Motor neuron (in vitro differentiated cells): ENCODE measurements around the gene DLX3. TPM values are rescaled to one million over a fixed set of nuclear protein-coding genes. Genes with fewer than 3 reads are reported as not detected.

Experiments used
- ATAC-seq, 8 experiments: fragments of 200-7000 bp; cut with Tn5 transposase; replicated peaks in 6 of 8; 2 replicates each; pipeline ENCODE4 v1.8.0; 2021; ENCODE audit warnings: mild to moderate bottlenecking in 8 of 8, moderate library complexity in 8 of 8
- H3K27ac ChIP-seq, 2 donors: fragments of 250-450 bp; sonication (Bioruptor Pico); 2 replicates each; pipeline ENCODE4 v1.9.0; 2021; ENCODE audit warnings: antibody characterized with exemption in 2 of 2, mild to moderate bottlenecking in 2 of 2, moderate library complexity in 1 of 2
- H3K4me1 ChIP-seq, 2 donors: fragments of 250-450 bp; sonication (Bioruptor Pico); replicated peaks in 1 of 2; 2 replicates each; pipeline ENCODE4 v1.6.1; 2021; ENCODE audit warnings: antibody characterized with exemption in 2 of 2, mild to moderate bottlenecking in 2 of 2, moderate library complexity in 1 of 2
- H3K4me3 ChIP-seq, 5 donors: fragments of 250-450 bp; sonication (Bioruptor Pico); 2 replicates each; pipeline ENCODE4 v1.9.0; 2021; ENCODE audit warnings: antibody characterized with exemption in 5 of 5, mild to moderate bottlenecking in 5 of 5, moderate library complexity in 4 of 5
- WGBS, 10 experiments: fragments of 450-650 bp; shearing (Covaris generic); methylation state at CpG; one replicate each; pipeline ENCODE4 v1.0.0; 2022; 5-methylcytosine and 5-hydroxymethylcytosine counted together
- in situ Hi-C, 9 experiments: fragments of 400-800 bp; cut with MboI; loops; one replicate each; pipeline ENCODE4 v1.15.0; 2021; ENCODE audit warnings: low sequenced_read_pairs in 9 of 9, low pct_unique_long_range_greater_than_20kb in 2 of 9; ENCODE audit not compliant: unreplicated experiment in 9 of 9
- total RNA-seq, 8 experiments: library from RNA; unstranded; fragments of 300-600 nt; gene quantifications; 2 replicates each; pipeline versions ENCODE4 v1.2.3 to v1.2.4, GENCODE V29; 2022

The DLX3 gene
- total RNA-seq, 8 experiments from 2014 or later, result 0.07 to 0.52 (median 0.21) TPM; not detected in 1

GRCh38 chr17:49986396-49987289 lies 8.4 kb downstream of the DLX3 start:
- WGBS, 10 experiments, result 10 to 100% (median 83%) methylated on average over 1 to 2 of the region's 6 CpGs; no CpG with 5 or more reads in 5 of the 10 experiments
- in situ Hi-C loops, result loop anchor here in 6 of 9 experiments (25.0 kb wide), 2 partner anchors 124 to 424 kb away; no protein-coding TSS in a partner anchor
- no peak for ATAC-seq
- Histone ChIP-seq H3K4me3 (no peak overlapping the region), H3K27ac (no peak overlapping the region), H3K4me1 (no peaks in the 10 kb centered on the region)

- no peak for ATAC-seq
- in situ Hi-C loops, result loop anchor here in 6 of 9 experiments (25.0 kb wide), 2 partner anchors 123 to 423 kb away; no protein-coding TSS in a partner anchor
- Histone ChIP-seq H3K4me3 (no peak overlapping the region), H3K4me1 (no peaks in the 10 kb centered on the region), H3K27ac (no peak overlapping the region)
- 100% methylated on average over 1 of the region's 3 CpGs; no CpG with 5 or more reads in 8 of the 10 experiments for WGBS, 10 experiments
Measured at GRCh38 chr17:49985310-49985990, 9.6 kb downstream of the DLX3 start.

- Histone ChIP-seq H3K27ac (no peak overlapping the region), H3K4me1 (no peaks in the 10 kb centered on the region), H3K4me3 (no peak overlapping the region)
- ATAC-seq, result no peak
- in situ Hi-C loops, result loop anchor here in 6 of 9 experiments (25.0 kb wide), 2 partner anchors 122 to 422 kb away; no protein-coding TSS in a partner anchor
- WGBS, 10 experiments, result 0 to 29% (median 0%) methylated on average over 1 of the region's 2 CpGs; no CpG with 5 or more reads in 7 of the 10 experiments
Measured at GRCh38 chr17:49984776-49985175, 10.2 kb downstream of the DLX3 start.

- peak in 3 of 8 experiments; percentile 13 to 61 (median 23) for ATAC-seq
- in situ Hi-C loops, result loop anchor here in 6 of 9 experiments (25.0 kb wide), 2 partner anchors 122 to 422 kb away; no protein-coding TSS in a partner anchor
- Histone ChIP-seq H3K27ac (no peak overlapping the region), H3K4me1 (no peaks in the 10 kb centered on the region), H3K4me3 (no peak overlapping the region)
- WGBS, 10 experiments, result no CpG with 5 or more reads among the region's 3 CpGs
Measured at GRCh38 chr17:49984283-49984682, 10.7 kb downstream of the DLX3 start.

GRCh38 chr17:49980703-49981197 lies 14.3 kb downstream of the DLX3 start:
- H3K4me3 ChIP-seq, result no peak overlapping the region
- H3K4me1 ChIP-seq, result no peaks in the 10 kb centered on the region
- WGBS, 10 experiments, result 0 to 20% (median 10%) methylated on average over 1 to 2 of the region's 7 CpGs; no CpG with 5 or more reads in 6 of the 10 experiments
- H3K27ac ChIP-seq, result no peak overlapping the region
- in situ Hi-C loops, result loop anchor here in 6 of 9 experiments (25.0 kb wide), 2 partner anchors 118 to 418 kb away; no protein-coding TSS in a partner anchor
- peak in 5 of 8 experiments; percentile 45 to 75 (median 63) for ATAC-seq

- WGBS, 10 experiments, result 47 to 100% (median 83%) methylated on average over 1 to 2 of the region's 4 CpGs; no CpG with 5 or more reads in 6 of the 10 experiments
- Histone ChIP-seq H3K4me1 (no peaks in the 10 kb centered on the region), H3K4me3 (no peak overlapping the region), H3K27ac (no peak overlapping the region)
- no peak for ATAC-seq
- in situ Hi-C loops, result loop anchor here in 6 of 9 experiments (25.0 kb wide), 2 partner anchors 118 to 418 kb away; no protein-coding TSS in a partner anchor
Measured at GRCh38 chr17:49979748-49980479, 15.1 kb downstream of the DLX3 start.

GRCh38 chr17:49978501-49978900 lies 16.5 kb downstream of the DLX3 start:
- in situ Hi-C loops, result loop anchor here in 6 of 9 experiments (25.0 kb wide), 2 partner anchors 116 to 416 kb away; no protein-coding TSS in a partner anchor
- no peak for ATAC-seq
- 50 to 61% (median 56%) methylated on average over 4 to 7 of the region's 13 CpGs; no CpG with 5 or more reads in 6 of the 10 experiments for WGBS, 10 experiments
- Histone ChIP-seq H3K4me3 (no peak overlapping the region), H3K27ac (no peak overlapping the region), H3K4me1 (no peaks in the 10 kb centered on the region)

GRCh38 chr17:49977463-49978389 lies 17.3 kb downstream of the DLX3 start:
- no peak for ATAC-seq
- in situ Hi-C loops, result loop anchor here in 6 of 9 experiments (25.0 kb wide), 2 partner anchors 115 to 415 kb away; no protein-coding TSS in a partner anchor
- Histone ChIP-seq H3K4me1 (no peaks in the 10 kb centered on the region), H3K27ac (no peak overlapping the region), H3K4me3 (no peak overlapping the region)
- 0 to 100% (median 64%) methylated on average over 1 to 4 of the region's 7 CpGs; no CpG with 5 or more reads in 2 of the 10 experiments for WGBS, 10 experiments

- in situ Hi-C loops, result loop anchor here in 6 of 9 experiments (25.0 kb wide), 2 partner anchors 115 to 415 kb away; no protein-coding TSS in a partner anchor
- ATAC-seq, result no peak
- Histone ChIP-seq H3K27ac (no peak overlapping the region), H3K4me1 (peaks cover 0 to 6% of the 10 kb centered on the region in 2 donors), H3K4me3 (no peak overlapping the region)
- WGBS, 10 experiments, result 8 to 100% (median 53%) methylated on average over 1 to 3 of the region's 4 CpGs; no CpG with 5 or more reads in 4 of the 10 experiments
Measured at GRCh38 chr17:49976828-49977202, 18.2 kb downstream of the DLX3 start.

- Histone ChIP-seq H3K4me1 (peaks cover 0 to 6% of the 10 kb centered on the region in 2 donors), H3K27ac (no peak overlapping the region), H3K4me3 (no peak overlapping the region)
- no peak for ATAC-seq
- 38 to 61% (median 50%) methylated on average over 1 to 4 of the region's 5 CpGs; no CpG with 5 or more reads in 5 of the 10 experiments for WGBS, 10 experiments
- in situ Hi-C loops, result loop anchor here in 6 of 9 experiments (25.0 kb wide), 2 partner anchors 114 to 414 kb away; no protein-coding TSS in a partner anchor
Measured at GRCh38 chr17:49976163-49976827, 18.7 kb downstream of the DLX3 start.
